ENCODE measurements around the gene PDIA5. TPM values are rescaled to one million over a fixed set of nuclear protein-coding genes. Genes with fewer than 3 reads are reported as not detected.

The PDIA5 gene
- total RNA-seq, 1 experiment from 2014 or later: 41.5 TPM

GRCh38 chr3:123168605-123169004, 101.8 kb downstream of the PDIA5 start (continued):
- no peak for TF ChIP-seq ATF1 (CRISPR knock-in tag; IDR thresholded peaks at IDR 0.05)
- no peak for TF ChIP-seq CREM (CRISPR knock-in tag; IDR thresholded peaks at IDR 0.05)
- no peak for TF ChIP-seq TP53 (CRISPR knock-in tag; IDR thresholded peaks at IDR 0.05)

GRCh38 chr3:123169492-123169929, 102.7 kb downstream of the PDIA5 start:
- DNase-seq (ENCODE audit: low spot score) (no peak), ATAC-seq (peak; percentile 69)
- Mint-ChIP-seq H3K27ac (peak overlapping the region; percentile 51), H3K9me3 (peaks cover 22% of the 10 kb centered on the region), H3K4me1 (peaks cover 5% of the 10 kb centered on the region), H3K4me3 (no peak overlapping the region), H3K36me3 (peaks cover 30% of the 10 kb centered on the region), H3K27me3 (ENCODE audit: low read depth) (no peaks in the 10 kb centered on the region)
- no peak for TF ChIP-seq ZSCAN18 (CRISPR knock-in tag; IDR thresholded peaks at IDR 0.05)
- TF ChIP-seq STAT6 (CRISPR knock-in tag; conservative IDR thresholded peaks at IDR 0.05; ENCODE audit: low read depth): no peak
- no peak for TF ChIP-seq CREM (CRISPR knock-in tag; IDR thresholded peaks at IDR 0.05)
- no peak for TF ChIP-seq ATF1 (CRISPR knock-in tag; IDR thresholded peaks at IDR 0.05)
- ChIA-PET POLR2A (no interaction called here), CTCF (no interaction called here)

GRCh38 chr3:123169930-123170329, 103.1 kb downstream of the PDIA5 start:
- no peak for DNase-seq (ENCODE audit: low spot score)
- peaks cover 25% of the 10 kb centered on the region for H3K36me3 Mint-ChIP-seq
- H3K27ac Mint-ChIP-seq: peak overlapping the region; percentile 50; the same call in 1 of the 2 replicates
- H3K27me3 Mint-ChIP-seq (ENCODE audit: low read depth): no peaks in the 10 kb centered on the region
- POLR2A ChIA-PET: no interaction called here
- H3K4me3 Mint-ChIP-seq: no peak overlapping the region
- peaks cover 20% of the 10 kb centered on the region for H3K9me3 Mint-ChIP-seq
- TF ChIP-seq TP53 (CRISPR knock-in tag; IDR thresholded peaks at IDR 0.05): no peak
- TF ChIP-seq NR3C1 (CRISPR knock-in tag; conservative IDR thresholded peaks at IDR 0.05; ENCODE audit: low read depth): no peak
- TF ChIP-seq ZNF396 (CRISPR knock-in tag; IDR thresholded peaks at IDR 0.05; ENCODE audit: borderline replicate concordance): no peak
- peaks cover 9% of the 10 kb centered on the region for H3K4me1 Mint-ChIP-seq
- CTCF ChIA-PET: no interaction called here
- ATAC-seq: no peak

- H3K9me3 Mint-ChIP-seq: no peaks in the 10 kb centered on the region; the same call in 1 of the 2 replicates
- ChIA-PET POLR2A (interaction anchor here (0.7 kb wide), 1 partner anchor 40 kb away, joined by 3 read pairs; no protein-coding TSS in a partner anchor), CTCF (no interaction called here)
- H3K27me3 Mint-ChIP-seq (ENCODE audit: low read depth): no peaks in the 10 kb centered on the region
- DNase-seq (ENCODE audit: low spot score): no peak
- H3K36me3 Mint-ChIP-seq: no peaks in the 10 kb centered on the region
- H3K4me3 Mint-ChIP-seq: no peak overlapping the region
- H3K4me1 Mint-ChIP-seq: no peaks in the 10 kb centered on the region
- ATAC-seq: no peak
- no peak overlapping the region for H3K27ac Mint-ChIP-seq
- TF ChIP-seq ESRRA (CRISPR knock-in tag; IDR thresholded peaks at IDR 0.05; ENCODE audit: borderline replicate concordance) (no peak), ELF4 (CRISPR knock-in tag; IDR thresholded peaks at IDR 0.05; ENCODE audit: low read depth) (no peak), ZMAT4 (CRISPR knock-in tag; IDR thresholded peaks at IDR 0.05) (no peak), ZNF416 (CRISPR knock-in tag; IDR thresholded peaks at IDR 0.05) (no peak), ATF2 (CRISPR knock-in tag; IDR thresholded peaks at IDR 0.05; ENCODE audit: borderline replicate concordance, low read depth) (no peak), HMGA2 (CRISPR knock-in tag; IDR thresholded peaks at IDR 0.05) (no peak), OVOL2 (CRISPR knock-in tag; IDR thresholded peaks at IDR 0.05; ENCODE audit: borderline replicate concordance) (no peak), SMAD4 (CRISPR knock-in tag; IDR thresholded peaks at IDR 0.05) (no peak), AFF4 (CRISPR knock-in tag; IDR thresholded peaks at IDR 0.05; ENCODE audit: borderline replicate concordance) (no peak)
Observed at GRCh38 chr3:123180791-123181190, 114.0 kb downstream of the PDIA5 start.

All from WTC11 (cell line).